ENCODE data around the gene ACTA1. TPM values are rescaled to one million over a fixed set of nuclear protein-coding genes. Genes with fewer than 3 reads are reported as not detected.

Gene ACTA1
- total and polyA plus RNA-seq, 2 donors (not counting 3 experiments of a cell fraction or from before 2014, with no cell fraction given), result 0.22 to 0.33 TPM

- CTCF ChIA-PET, result interaction anchor here (1.6 kb wide), 1 partner anchor 26 kb away, joined by 3 read pairs; no protein-coding TSS in a partner anchor
These were observed 22.1 kb upstream of the ACTA1 start for GRCh38 chr1:229456016-229456415.

More at GRCh38 chr1:229456016-229456415, 22.1 kb upstream of the ACTA1 start:
- Histone ChIP-seq H3K4me3 (replicated peaks in 1 of 3; ENCODE audit: insufficient read depth in 1 of 3, low read depth in 1 of 3, low read length in 3 of 3) (no peak overlapping the region), H4K20me1 (replicated peaks; ENCODE audit: control insufficient read depth, extremely low read depth, insufficient read depth, low read length) (no peaks in the 10 kb centered on the region), H3K79me2 (ENCODE audit: control insufficient read depth, insufficient read depth, low read length) (no peaks in the 10 kb centered on the region), H3K4me2 (ENCODE audit: insufficient read depth, low read length) (no peak overlapping the region), H3K36me3 (ENCODE audit: control insufficient read depth in 2 of 2, extremely low read depth in 1 of 2, insufficient read depth in 2 of 2, low read length in 2 of 2) (peaks cover 5 to 13% of the 10 kb centered on the region in 2 experiments), H2AFZ (ENCODE audit: low read depth, low read length) (no peak overlapping the region), H3K27me3 (ENCODE audit: control insufficient read depth in 2 of 2, insufficient read depth in 2 of 2, low read length in 2 of 2) (no peaks in the 10 kb centered on the region), H3K9ac (replicated peaks; ENCODE audit: extremely low read depth, insufficient read depth, low read length) (no peak overlapping the region), H3K9me1 (replicated peaks; ENCODE audit: control insufficient read depth, extremely low read depth, insufficient read depth, low read length) (no peaks in the 10 kb centered on the region), H3K27ac (ENCODE audit: insufficient read depth, low read depth, low read length) (no peak overlapping the region), H3K9me3 (replicated peaks; ENCODE audit: control insufficient read depth, insufficient read depth, low read length) (no peaks in the 10 kb centered on the region), H3K4me1 (ENCODE audit: control insufficient read depth, extremely low read depth, insufficient read depth, low read length) (no peaks in the 10 kb centered on the region)
- TF ChIP-seq MYC (IDR thresholded peaks at IDR 0.05; ENCODE audit: low read depth, low read length) (no peak), CTCF (IDR thresholded peaks at IDR 0.05; ENCODE audit: extremely low read depth in 1 of 2, insufficient read depth in 1 of 2, low read depth in 1 of 2, low read length in 2 of 2) (no peak), MAX (IDR thresholded peaks at IDR 0.05; ENCODE audit: insufficient read depth, insufficient read length) (no peak), POLR2A (IDR thresholded peaks at IDR 0.05; ENCODE audit: low read depth, low read length) (no peak), JUN (IDR thresholded peaks at IDR 0.05; ENCODE audit: borderline replicate concordance, insufficient read depth, insufficient read length, low read depth) (no peak), EZH2 (IDR thresholded peaks at IDR 0.05; ENCODE audit: borderline replicate concordance, low read depth, low read length, severe bottlenecking) (no peak), GATA2 (IDR thresholded peaks at IDR 0.05; ENCODE audit: insufficient read depth, insufficient read length, low read depth, low read length) (no peak), POLR2AphosphoS5 (IDR thresholded peaks at IDR 0.05; ENCODE audit: insufficient read depth, low read depth, low read length) (no peak), FOS (IDR thresholded peaks at IDR 0.05; ENCODE audit: borderline replicate concordance, insufficient read depth, low read length) (no peak)
- dilution Hi-C loops (cut with MboI; ENCODE audit: extremely low pct_ligation_motif_present, low sequenced_read_pairs) (no loop called here), intact Hi-C loops (cut with micrococcal nuclease) (no loop called here)
- DNase-seq (ENCODE audit: low read depth, low spot score) (no peak), FAIRE-seq (no peak)
- POLR2A ChIA-PET, result no interaction called here
- no TSS peak for BruUV-seq (replicated peaks)
